ENCODE measurements around the gene ARL4D.
"Not testable (repeated sequence)": the region's sequence is repeated elsewhere in the genome, so short reads cannot be mapped to it uniquely, and the experiment has no call there.

The ARL4D gene

DNA sequence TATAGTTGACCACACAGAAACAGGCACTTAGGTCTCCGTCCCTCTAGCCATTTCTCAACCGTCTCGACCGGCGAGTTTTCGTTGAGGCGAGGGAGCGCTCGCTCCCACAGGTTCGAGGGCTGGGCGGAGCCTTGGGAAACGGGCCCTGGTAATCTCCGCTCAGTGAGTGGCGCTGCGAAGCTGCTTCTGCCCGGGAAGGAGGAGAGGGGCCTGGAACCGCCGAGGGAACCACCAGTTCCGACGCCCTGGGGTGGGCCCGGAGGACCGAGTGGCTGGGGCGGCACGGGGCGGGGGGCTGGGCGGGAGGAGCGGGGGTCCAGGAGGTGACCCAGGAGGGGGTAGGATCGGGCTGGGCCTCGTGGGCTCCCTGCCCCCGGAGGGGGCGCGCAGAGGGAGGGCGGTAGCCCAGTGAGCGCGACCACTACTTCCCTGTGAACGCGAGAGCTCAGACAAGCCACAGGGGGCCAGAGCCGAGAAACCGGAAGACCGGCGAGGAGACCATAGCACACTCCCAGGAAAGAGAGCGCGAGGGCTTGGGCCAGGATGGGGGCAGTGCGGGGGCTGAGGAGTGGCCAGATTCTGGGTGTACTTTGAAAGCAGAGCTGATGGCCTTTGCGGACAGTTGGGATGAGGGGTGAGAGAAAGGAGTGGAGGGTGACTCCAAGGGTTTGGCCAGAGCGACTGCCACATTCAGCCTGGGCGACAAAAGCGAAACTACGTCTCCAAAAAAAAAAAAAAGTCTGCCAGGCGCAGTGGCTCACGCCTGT lies 29.9 kb upstream of the ARL4D start:
- no peaks in the 10 kb centered on the region for H3K9me3 ChIP-seq (ENCODE audit: control insufficient read depth, insufficient read depth, low read length)
- H3K27me3 ChIP-seq (ENCODE audit: control insufficient read depth, insufficient read depth, low read length): no peaks in the 10 kb centered on the region
- peak overlapping the region; percentile 11; the same call in 1 of the 2 replicates for H3K4me3 ChIP-seq (ENCODE audit: low read length)
- H3K4me1 ChIP-seq (ENCODE audit: control insufficient read depth, insufficient read depth, low read length): peaks cover 3% of the 10 kb centered on the region; the same call in 1 of the 2 replicates
- H3K27ac ChIP-seq (ENCODE audit: low read length): no peak overlapping the region
- DNase-seq (ENCODE audit: low read depth, low spot score): peak; percentile 55
- H3K36me3 ChIP-seq (ENCODE audit: control insufficient read depth, insufficient read depth, low read length): no peaks in the 10 kb centered on the region
- WGBS (ENCODE audit: insufficient coverage, insufficient read length): no CpG with 5 or more reads among the region's 51 CpGs

GRCh38 chr17:43369986-43370385 lies 28.8 kb upstream of the ARL4D start:
- Histone ChIP-seq H3K9me3 (ENCODE audit: control insufficient read depth, insufficient read depth, low read length) (no peaks in the 10 kb centered on the region), H3K36me3 (ENCODE audit: control insufficient read depth, insufficient read depth, low read length) (no peaks in the 10 kb centered on the region), H3K27ac (ENCODE audit: low read length) (no peak overlapping the region), H3K27me3 (ENCODE audit: control insufficient read depth, insufficient read depth, low read length) (no peaks in the 10 kb centered on the region; the same call in 1 of the 2 replicates), H3K4me1 (ENCODE audit: control insufficient read depth, insufficient read depth, low read length) (peaks cover 3% of the 10 kb centered on the region; the same call in 1 of the 2 replicates), H3K4me3 (ENCODE audit: low read length) (no peak overlapping the region)
- DNase-seq (ENCODE audit: low read depth, low spot score): no peak
- no CpG with 5 or more reads among the region's 5 CpGs for WGBS (ENCODE audit: insufficient coverage, insufficient read length)

- peaks cover 3% of the 10 kb centered on the region; the same call in 1 of the 2 replicates for H3K4me1 ChIP-seq (ENCODE audit: control insufficient read depth, insufficient read depth, low read length)
- DNase-seq (ENCODE audit: low read depth, low spot score): no peak
- no CpG with 5 or more reads among the region's 6 CpGs for WGBS (ENCODE audit: insufficient coverage, insufficient read length)
- H3K36me3 ChIP-seq (ENCODE audit: control insufficient read depth, insufficient read depth, low read length): no peaks in the 10 kb centered on the region
- no peaks in the 10 kb centered on the region; the same call in 1 of the 2 replicates for H3K27me3 ChIP-seq (ENCODE audit: control insufficient read depth, insufficient read depth, low read length)
- no peak overlapping the region for H3K4me3 ChIP-seq (ENCODE audit: low read length)
- H3K9me3 ChIP-seq (ENCODE audit: control insufficient read depth, insufficient read depth, low read length): no peaks in the 10 kb centered on the region
- H3K27ac ChIP-seq (ENCODE audit: low read length): no peak overlapping the region
Observed at GRCh38 chr17:43371227-43371821, 27.5 kb upstream of the ARL4D start.

DNA sequence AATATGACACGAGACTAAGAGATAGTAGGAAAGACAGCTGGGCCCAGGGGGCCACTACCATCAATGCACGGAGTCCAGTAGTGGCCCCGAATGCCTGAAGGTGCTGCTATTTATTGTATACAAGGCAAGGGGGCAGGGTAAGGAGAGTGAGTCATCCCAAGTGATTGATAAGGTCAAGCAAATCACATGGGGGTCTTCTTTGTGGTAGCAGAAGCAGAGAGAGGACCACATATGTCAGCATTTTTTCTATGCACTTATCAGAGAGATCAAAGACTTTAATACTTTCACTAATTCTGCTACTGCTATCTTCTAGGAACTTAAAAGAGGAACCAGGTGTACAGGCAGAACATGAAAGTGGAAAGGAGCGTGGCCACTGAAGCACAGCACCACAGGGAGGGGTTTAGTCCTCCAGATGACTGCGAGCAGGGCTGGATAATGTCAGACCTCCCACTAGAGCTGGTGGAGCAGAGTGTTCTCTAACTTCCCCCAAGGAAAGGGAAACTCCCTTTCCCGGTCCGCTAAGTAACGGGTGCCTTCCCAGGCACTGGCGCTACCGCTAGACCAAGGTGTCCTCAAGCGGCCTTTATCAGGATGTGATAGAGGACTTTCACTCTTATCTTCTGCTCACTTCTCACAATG lies 26.4 kb upstream of the ARL4D start:
- H3K27me3 ChIP-seq (ENCODE audit: control insufficient read depth, insufficient read depth, low read length): no peaks in the 10 kb centered on the region; the same call in 1 of the 2 replicates
- no peaks in the 10 kb centered on the region for H3K36me3 ChIP-seq (ENCODE audit: control insufficient read depth, insufficient read depth, low read length)
- no CpG with 5 or more reads among the region's 11 CpGs for whole genome bisulfite sequencing (ENCODE audit: insufficient coverage, insufficient read length)
- H3K27ac ChIP-seq (ENCODE audit: low read length): no peak overlapping the region
- H3K4me1 ChIP-seq (ENCODE audit: control insufficient read depth, insufficient read depth, low read length): 0 out of 2 replicates have a peak, but pooled peaks cover 3% of the 10 kb centered on the region
- DNase-seq (ENCODE audit: low read depth, low spot score): no peak
- H3K4me3 ChIP-seq (ENCODE audit: low read length): no peak overlapping the region
- H3K9me3 ChIP-seq (ENCODE audit: control insufficient read depth, insufficient read depth, low read length): no peaks in the 10 kb centered on the region

- Histone ChIP-seq H3K4me1 (ENCODE audit: control insufficient read depth, insufficient read depth, low read length) (0 out of 2 replicates have a peak, but pooled peaks cover 1% of the 10 kb centered on the region), H3K27ac (ENCODE audit: low read length) (no peak overlapping the region), H3K27me3 (ENCODE audit: control insufficient read depth, insufficient read depth, low read length) (no peaks in the 10 kb centered on the region; the same call in 1 of the 2 replicates), H3K4me3 (ENCODE audit: low read length) (no peak overlapping the region), H3K36me3 (ENCODE audit: control insufficient read depth, insufficient read depth, low read length) (no peaks in the 10 kb centered on the region), H3K9me3 (ENCODE audit: control insufficient read depth, insufficient read depth, low read length) (no peaks in the 10 kb centered on the region)
- WGBS (ENCODE audit: insufficient coverage, insufficient read length): no CpG with 5 or more reads among the region's 4 CpGs
- no peak for DNase-seq (ENCODE audit: low read depth, low spot score)
Observed at GRCh38 chr17:43373356-43373755, 25.4 kb upstream of the ARL4D start.

- not testable (repeated sequence) for H3K27me3 ChIP-seq (ENCODE audit: control insufficient read depth, insufficient read depth, low read length); H3K4me3 ChIP-seq (ENCODE audit: low read length); H3K36me3 ChIP-seq (ENCODE audit: control insufficient read depth, insufficient read depth, low read length); DNase-seq (ENCODE audit: low read depth, low spot score); H3K4me1 ChIP-seq (ENCODE audit: control insufficient read depth, insufficient read depth, low read length); H3K9me3 ChIP-seq (ENCODE audit: control insufficient read depth, insufficient read depth, low read length); H3K27ac ChIP-seq (ENCODE audit: low read length)
- no CpG with 5 or more reads among the region's 4 CpGs for WGBS (ENCODE audit: insufficient coverage, insufficient read length)
Observed at GRCh38 chr17:43375915-43376314, 22.9 kb upstream of the ARL4D start.

- DNase-seq (ENCODE audit: low read depth, low spot score): no peak
- WGBS (ENCODE audit: insufficient coverage, insufficient read length): no CpG with 5 or more reads among the region's 12 CpGs
Observed at GRCh38 chr17:43377056-43377810, 21.6 kb upstream of the ARL4D start.

GRCh38 chr17:43378766-43379165 lies 20.0 kb upstream of the ARL4D start:
- Histone ChIP-seq H3K27me3 (ENCODE audit: control insufficient read depth, insufficient read depth, low read length) (no peaks in the 10 kb centered on the region; the same call in 1 of the 2 replicates), H3K36me3 (ENCODE audit: control insufficient read depth, insufficient read depth, low read length) (no peaks in the 10 kb centered on the region), H3K9me3 (ENCODE audit: control insufficient read depth, insufficient read depth, low read length) (peaks cover 3% of the 10 kb centered on the region), H3K4me3 (ENCODE audit: low read length) (no peak overlapping the region), H3K4me1 (ENCODE audit: control insufficient read depth, insufficient read depth, low read length) (0 out of 2 replicates have a peak, but pooled peaks cover 1% of the 10 kb centered on the region), H3K27ac (ENCODE audit: low read length) (no peak overlapping the region)
- no peak for DNase-seq (ENCODE audit: low read depth, low spot score)
- WGBS (ENCODE audit: insufficient coverage, insufficient read length): no CpG with 5 or more reads among the region's 26 CpGs

More at GRCh38 chr17:43377056-43377810, 21.6 kb upstream of the ARL4D start:
- 0 out of 2 replicates have a peak, but pooled peaks cover 1% of the 10 kb centered on the region for H3K4me1 ChIP-seq (ENCODE audit: control insufficient read depth, insufficient read depth, low read length)
- no peak overlapping the region for H3K27ac ChIP-seq (ENCODE audit: low read length)
- H3K36me3 ChIP-seq (ENCODE audit: control insufficient read depth, insufficient read depth, low read length): no peaks in the 10 kb centered on the region
- H3K4me3 ChIP-seq (ENCODE audit: low read length): no peak overlapping the region
- H3K27me3 ChIP-seq (ENCODE audit: control insufficient read depth, insufficient read depth, low read length): no peaks in the 10 kb centered on the region; the same call in 1 of the 2 replicates
- peaks cover 3% of the 10 kb centered on the region for H3K9me3 ChIP-seq (ENCODE audit: control insufficient read depth, insufficient read depth, low read length)

DNA sequence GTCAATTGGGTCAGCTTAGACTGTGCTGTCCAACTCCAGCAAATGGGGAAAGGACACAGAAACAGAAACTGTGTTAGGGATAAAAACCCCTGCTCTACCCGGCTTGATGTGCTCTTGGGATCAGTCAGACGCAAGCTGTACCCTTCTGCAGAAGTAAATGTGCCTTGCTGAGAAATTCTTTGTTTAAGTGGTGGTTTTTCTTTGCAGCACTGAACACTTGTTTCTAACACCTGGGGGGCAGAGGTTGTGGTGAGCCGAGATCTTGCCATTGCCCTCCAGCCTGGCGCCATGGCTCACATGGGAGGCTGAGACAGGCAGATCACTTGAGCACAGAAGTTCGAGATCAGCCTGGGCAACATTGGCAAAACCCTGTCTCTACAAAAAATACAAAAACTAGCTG lies 18.5 kb upstream of the ARL4D start:
- Histone ChIP-seq H3K27me3 (ENCODE audit: control insufficient read depth, insufficient read depth, low read length) (no peaks in the 10 kb centered on the region; the same call in 1 of the 2 replicates), H3K36me3 (ENCODE audit: control insufficient read depth, insufficient read depth, low read length) (no peaks in the 10 kb centered on the region), H3K27ac (ENCODE audit: low read length) (no peak overlapping the region), H3K9me3 (ENCODE audit: control insufficient read depth, insufficient read depth, low read length) (peaks cover 3% of the 10 kb centered on the region), H3K4me1 (ENCODE audit: control insufficient read depth, insufficient read depth, low read length) (0 out of 2 replicates have a peak, but pooled peaks cover 1% of the 10 kb centered on the region), H3K4me3 (ENCODE audit: low read length) (no peak overlapping the region)
- DNase-seq (ENCODE audit: low read depth, low spot score): no peak
- no CpG with 5 or more reads among the region's 5 CpGs for WGBS (ENCODE audit: insufficient coverage, insufficient read length)

- H3K9me3 ChIP-seq (ENCODE audit: control insufficient read depth, insufficient read depth, low read length): peaks cover 3% of the 10 kb centered on the region
- no peak for DNase-seq (ENCODE audit: low read depth, low spot score)
- no peak overlapping the region for H3K27ac ChIP-seq (ENCODE audit: low read length)
- 0 out of 2 replicates have a peak, but pooled peaks cover 1% of the 10 kb centered on the region for H3K4me1 ChIP-seq (ENCODE audit: control insufficient read depth, insufficient read depth, low read length)
- no peaks in the 10 kb centered on the region; the same call in 1 of the 2 replicates for H3K27me3 ChIP-seq (ENCODE audit: control insufficient read depth, insufficient read depth, low read length)
- H3K36me3 ChIP-seq (ENCODE audit: control insufficient read depth, insufficient read depth, low read length): no peaks in the 10 kb centered on the region
- no peak overlapping the region for H3K4me3 ChIP-seq (ENCODE audit: low read length)
- WGBS (ENCODE audit: insufficient coverage, insufficient read length): no CpG with 5 or more reads among the region's 3 CpGs
Observed at GRCh38 chr17:43381204-43381603, 17.6 kb upstream of the ARL4D start.

Measured in iPS DF 6.9 (cell line).